Transverse colon (tissue), 4 donors: ENCODE results near the gene RBBP8NL.

Experiments used
- EP300 ChIP-seq: sonication (generic); formaldehyde crosslinking; IDR thresholded peaks from one replicate; pipeline ENCODE4 v1.6.1; 2017; ENCODE audit warnings: antibody characterized with exemption, low read depth
- POLR2A ChIP-seq: fragments of 450-650 bp; IDR thresholded peaks from one replicate; pipeline ENCODE4 v1.6.1; 2016; ENCODE audit warnings: antibody characterized with exemption, mild to moderate bottlenecking, moderate library complexity
- POLR2AphosphoS5 ChIP-seq, 3 donors: sonication (generic); formaldehyde crosslinking; IDR thresholded peaks; one replicate each; pipeline ENCODE4 v1.6.1; 2016; ENCODE audit warnings: antibody characterized with exemption in 3 of 3
- TF ChIP-seq, protein P1 (sequence below), 5 experiments: fragments of 200-600 bp in 3 of 5; fragments of 450-650 bp in 2 of 5; sonication (generic) in 3 of 5; IDR thresholded peaks; 1 replicate in 2 of 5; 2 replicates in 3 of 5; pipeline ENCODE4 v1.5.1; 2016 to 2017; ENCODE audit warnings: antibody characterized with exemption in 5 of 5, inconsistent platforms in 3 of 5, mild to moderate bottlenecking in 2 of 5, moderate library complexity in 1 of 5

DNA sequence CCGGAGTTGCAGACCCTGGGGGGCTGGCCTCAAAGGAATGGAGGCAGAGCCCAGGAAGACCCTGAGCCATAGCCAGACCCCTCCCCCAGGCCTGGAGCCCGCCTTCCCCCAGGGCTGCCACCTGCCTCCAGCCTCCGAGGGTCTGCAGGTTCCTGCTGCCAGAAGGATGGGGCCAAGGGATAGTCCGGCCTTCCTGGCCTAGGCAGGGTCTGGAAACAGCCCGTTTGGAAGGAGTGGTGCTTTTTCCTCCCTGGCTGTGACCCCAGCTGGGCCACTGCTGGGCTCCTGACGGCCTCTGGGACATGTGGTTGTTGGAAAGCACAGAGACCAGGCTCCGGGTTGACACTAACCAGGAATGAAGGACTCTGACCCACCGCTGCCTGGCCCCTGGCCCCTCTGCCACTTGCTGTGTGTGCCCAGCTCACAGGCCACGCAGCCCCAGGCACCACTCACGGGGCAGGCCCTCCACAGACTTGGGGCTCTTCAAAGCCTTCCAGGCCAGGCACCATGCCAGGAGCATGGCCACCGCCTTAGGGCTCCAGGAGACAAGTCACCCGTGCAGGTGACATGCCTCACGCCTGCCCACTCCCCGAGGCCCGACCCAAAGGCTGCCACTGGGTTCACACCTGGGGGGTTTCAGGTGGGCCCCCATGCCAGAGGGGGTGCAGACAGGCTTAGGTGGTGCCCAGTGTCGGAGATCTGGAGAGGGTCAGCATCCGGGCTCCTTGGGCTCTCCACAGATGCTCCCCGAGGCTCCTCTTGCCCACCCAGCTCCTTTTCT lies 56.3 kb downstream of the RBBP8NL start:
- TF ChIP-seq POLR2AphosphoS5 (IDR thresholded peaks at IDR 0.05) = no peak
- no peak for TF ChIP-seq EP300
- TF ChIP-seq POLR2A = no peak
- TF ChIP-seq, protein P1, sequence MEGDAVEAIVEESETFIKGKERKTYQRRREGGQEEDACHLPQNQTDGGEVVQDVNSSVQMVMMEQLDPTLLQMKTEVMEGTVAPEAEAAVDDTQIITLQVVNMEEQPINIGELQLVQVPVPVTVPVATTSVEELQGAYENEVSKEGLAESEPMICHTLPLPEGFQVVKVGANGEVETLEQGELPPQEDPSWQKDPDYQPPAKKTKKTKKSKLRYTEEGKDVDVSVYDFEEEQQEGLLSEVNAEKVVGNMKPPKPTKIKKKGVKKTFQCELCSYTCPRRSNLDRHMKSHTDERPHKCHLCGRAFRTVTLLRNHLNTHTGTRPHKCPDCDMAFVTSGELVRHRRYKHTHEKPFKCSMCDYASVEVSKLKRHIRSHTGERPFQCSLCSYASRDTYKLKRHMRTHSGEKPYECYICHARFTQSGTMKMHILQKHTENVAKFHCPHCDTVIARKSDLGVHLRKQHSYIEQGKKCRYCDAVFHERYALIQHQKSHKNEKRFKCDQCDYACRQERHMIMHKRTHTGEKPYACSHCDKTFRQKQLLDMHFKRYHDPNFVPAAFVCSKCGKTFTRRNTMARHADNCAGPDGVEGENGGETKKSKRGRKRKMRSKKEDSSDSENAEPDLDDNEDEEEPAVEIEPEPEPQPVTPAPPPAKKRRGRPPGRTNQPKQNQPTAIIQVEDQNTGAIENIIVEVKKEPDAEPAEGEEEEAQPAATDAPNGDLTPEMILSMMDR (IDR thresholded peaks at IDR 0.05) = no peak
